Measurements from ENCODE around the gene ZFAND2B.
"Not testable (repeated sequence)": the region's sequence is repeated elsewhere in the genome, so short reads cannot be mapped to it uniquely, and the experiment has no call there.

Gene ZFAND2B

GRCh38 chr2:219252570-219252899 lies 46.0 kb downstream of the ZFAND2B start:
- TF ChIP-seq, protein P1, sequence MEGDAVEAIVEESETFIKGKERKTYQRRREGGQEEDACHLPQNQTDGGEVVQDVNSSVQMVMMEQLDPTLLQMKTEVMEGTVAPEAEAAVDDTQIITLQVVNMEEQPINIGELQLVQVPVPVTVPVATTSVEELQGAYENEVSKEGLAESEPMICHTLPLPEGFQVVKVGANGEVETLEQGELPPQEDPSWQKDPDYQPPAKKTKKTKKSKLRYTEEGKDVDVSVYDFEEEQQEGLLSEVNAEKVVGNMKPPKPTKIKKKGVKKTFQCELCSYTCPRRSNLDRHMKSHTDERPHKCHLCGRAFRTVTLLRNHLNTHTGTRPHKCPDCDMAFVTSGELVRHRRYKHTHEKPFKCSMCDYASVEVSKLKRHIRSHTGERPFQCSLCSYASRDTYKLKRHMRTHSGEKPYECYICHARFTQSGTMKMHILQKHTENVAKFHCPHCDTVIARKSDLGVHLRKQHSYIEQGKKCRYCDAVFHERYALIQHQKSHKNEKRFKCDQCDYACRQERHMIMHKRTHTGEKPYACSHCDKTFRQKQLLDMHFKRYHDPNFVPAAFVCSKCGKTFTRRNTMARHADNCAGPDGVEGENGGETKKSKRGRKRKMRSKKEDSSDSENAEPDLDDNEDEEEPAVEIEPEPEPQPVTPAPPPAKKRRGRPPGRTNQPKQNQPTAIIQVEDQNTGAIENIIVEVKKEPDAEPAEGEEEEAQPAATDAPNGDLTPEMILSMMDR (IDR thresholded peaks at IDR 0.05; ENCODE audit: low read depth, low read length, missing control alignments) = no peak
- peak overlapping the region; percentile 84 for H3K4me3 ChIP-seq (ENCODE audit: low read depth, low read length)
- no peak for DNase-seq (ENCODE audit: low read depth)

GRCh38 chr2:219252900-219253752 lies 46.5 kb downstream of the ZFAND2B start, which contains the start of gene TUBA4B:
Gene TUBA4B, plus strand, starts transcription at chr2:219253243. Its CDS starts 165 bp downstream, at chr2:219253408.
- TF ChIP-seq, protein P1 (IDR thresholded peaks at IDR 0.05; ENCODE audit: low read depth, low read length, missing control alignments) = no peak
- H3K4me3 ChIP-seq (ENCODE audit: low read depth, low read length) = peak within 1 kb of the TSS; percentile 84
- no peak for DNase-seq (ENCODE audit: low read depth)

DNA sequence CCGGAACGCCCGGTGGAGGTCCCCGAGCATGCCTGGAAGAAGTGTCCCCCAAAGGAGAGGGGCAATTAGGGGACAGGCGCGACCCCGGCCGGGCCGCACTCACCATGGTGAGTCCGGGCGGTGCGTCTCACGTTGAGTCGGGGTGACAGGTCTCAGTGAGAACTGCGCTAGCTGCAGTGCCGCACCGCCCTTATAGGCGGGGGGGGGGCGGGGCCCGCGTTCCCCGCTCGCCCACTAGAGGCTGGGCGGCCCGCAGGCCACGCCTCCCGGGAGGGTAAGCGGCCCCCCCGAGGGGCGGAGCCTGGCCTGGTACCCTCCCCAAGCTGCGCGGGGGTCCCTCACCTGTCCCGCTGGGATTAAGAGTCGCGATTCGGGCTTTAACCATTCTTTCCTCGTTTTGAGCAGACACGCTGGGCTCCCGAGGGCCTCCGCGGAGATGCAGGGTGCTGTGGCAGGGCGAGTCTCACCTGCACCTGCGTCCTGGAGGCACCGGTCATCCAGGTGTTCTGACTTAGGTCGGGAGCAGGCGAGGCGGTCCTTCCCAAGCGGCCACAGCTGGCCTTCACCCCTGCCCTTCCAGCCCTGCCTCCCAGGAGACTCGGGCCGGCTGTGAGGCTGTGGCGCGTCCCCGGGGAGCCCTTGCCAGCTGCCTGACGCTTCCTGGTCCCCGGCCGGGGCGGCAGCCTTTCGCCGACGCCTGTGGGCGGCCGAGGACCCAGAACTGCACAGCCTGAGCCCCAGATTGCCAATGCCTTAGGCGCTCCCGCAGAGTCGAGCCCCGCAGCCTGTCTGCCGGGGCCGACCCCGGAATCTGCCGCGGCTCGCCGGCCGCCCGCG lies 47.4 kb downstream of the ZFAND2B start, which contains the start of gene TUBA4A:
TUBA4A (minus strand) TSS at position 166 of the 837 bp plus-strand sequence; CDS start at position 106, 60 bp downstream.
- TF ChIP-seq, protein P1 (IDR thresholded peaks at IDR 0.05; ENCODE audit: low read depth, low read length, missing control alignments) = no peak
- DNase-seq (ENCODE audit: low read depth) = no peak
- H3K4me3 ChIP-seq (ENCODE audit: low read depth, low read length) = peak within 1 kb of the TSS; percentile 84

GRCh38 chr2:219254590-219255201 lies 48.1 kb downstream of the ZFAND2B start:
- TF ChIP-seq, protein P1 (IDR thresholded peaks at IDR 0.05; ENCODE audit: low read depth, low read length, missing control alignments) = no peak

DNA sequence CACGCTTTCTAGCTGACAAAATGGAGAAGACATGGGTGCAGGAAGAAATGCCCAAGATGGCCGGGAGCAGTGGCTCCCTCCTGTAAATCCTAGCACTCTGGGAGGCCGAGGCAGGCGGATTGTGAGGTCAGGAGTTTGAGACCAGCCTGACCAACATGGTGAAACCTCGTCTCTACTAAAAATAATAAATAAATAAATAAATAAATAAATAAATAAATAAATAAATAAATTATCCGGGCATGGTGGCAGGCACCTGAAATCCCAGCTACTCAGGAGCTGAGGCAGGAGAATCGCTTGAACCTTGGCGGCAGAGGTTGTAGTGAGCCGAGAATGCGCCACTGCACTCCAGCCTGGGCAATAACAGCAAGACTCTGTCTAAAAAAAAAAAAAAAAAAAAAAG lies 52.4 kb downstream of the ZFAND2B start:
- not testable (repeated sequence) for DNase-seq (ENCODE audit: low read depth)

More at GRCh38 chr2:219254590-219255201, 48.1 kb downstream of the ZFAND2B start:
- no peak for DNase-seq (ENCODE audit: low read depth)
- H3K4me3 ChIP-seq (ENCODE audit: low read depth, low read length) = peak overlapping the region; percentile 84

More for the DNA sequence above, 52.4 kb downstream of the ZFAND2B start:
- H3K4me3 ChIP-seq (ENCODE audit: low read depth, low read length) = not testable (repeated sequence)

Data from GM12864 (cell line).